WERI-Rb-1 (cell line): ENCODE measurements around the gene FGF12.

ENCODE experiments used
- DNase-seq: peaks from one replicate; pipeline ENCODE4 v3.0.0-alpha.2; 2020
- H3K27ac ChIP-seq: fragments of 250-450 bp; sonication (Bioruptor Pico); 2 replicates; pipeline ENCODE4 v1.5.1; 2020; ENCODE audit warnings: mild to moderate bottlenecking, moderate library complexity
- H3K27me3 ChIP-seq: fragments of 250-450 bp; sonication (Bioruptor Pico); 2 replicates; pipeline ENCODE4 v1.5.1; 2021; ENCODE audit warnings: mild to moderate bottlenecking, low read depth, moderate library complexity; ENCODE audit not compliant: insufficient read depth, severe bottlenecking
- H3K36me3 ChIP-seq: fragments of 250-450 bp; sonication (Bioruptor Pico); 2 replicates; pipeline ENCODE4 v1.5.1; 2020; ENCODE audit warnings: mild to moderate bottlenecking, moderate library complexity
- H3K4me3 ChIP-seq: 2 replicates; pipeline ENCODE4 v1.5.1; 2011; ENCODE audit warnings: low read depth, mild to moderate bottlenecking, control low read depth, low read length
- H3K9me3 ChIP-seq: fragments of 250-450 bp; sonication (Bioruptor Pico); 2 replicates; pipeline ENCODE4 v1.5.1; 2021; ENCODE audit warnings: mild to moderate bottlenecking, moderate library complexity; ENCODE audit not compliant: severe bottlenecking
- CTCF ChIP-seq: IDR thresholded peaks from 2 replicates; pipeline ENCODE4 v1.5.1; 2011; ENCODE audit warnings: low read depth, mild to moderate bottlenecking, control low read depth, inconsistent platforms, low read length

The FGF12 gene

GRCh38 chr3:192351441-192351840, 375.9 kb downstream of the FGF12 start:
- H3K9me3 ChIP-seq, result no peaks in the 10 kb centered on the region
- H3K27me3 ChIP-seq, result no peaks in the 10 kb centered on the region
- no peaks in the 10 kb centered on the region for H3K36me3 ChIP-seq
- no peak overlapping the region for H3K4me3 ChIP-seq
- TF ChIP-seq CTCF, result no peak
- no peak for DNase-seq
- no peak overlapping the region for H3K27ac ChIP-seq

- Histone ChIP-seq H3K27ac (no peak overlapping the region), H3K36me3 (no peaks in the 10 kb centered on the region), H3K9me3 (no peaks in the 10 kb centered on the region), H3K27me3 (no peaks in the 10 kb centered on the region), H3K4me3 (no peak overlapping the region)
- no peak for TF ChIP-seq CTCF
- no peak for DNase-seq
Observed at GRCh38 chr3:192340031-192340430, 387.3 kb downstream of the FGF12 start.

- Histone ChIP-seq H3K27ac (no peak overlapping the region), H3K4me3 (no peak overlapping the region), H3K27me3 (no peaks in the 10 kb centered on the region), H3K9me3 (no peaks in the 10 kb centered on the region), H3K36me3 (no peaks in the 10 kb centered on the region)
- TF ChIP-seq CTCF, result no peak
- DNase-seq, result peak; percentile 12
Observed at GRCh38 chr3:192339214-192339613, 388.1 kb downstream of the FGF12 start.

- H3K27ac ChIP-seq, result no peak overlapping the region
- H3K4me3 ChIP-seq, result no peak overlapping the region
- H3K36me3 ChIP-seq, result no peaks in the 10 kb centered on the region
- TF ChIP-seq CTCF, result no peak
- no peaks in the 10 kb centered on the region for H3K9me3 ChIP-seq
- DNase-seq, result no peak
- no peaks in the 10 kb centered on the region for H3K27me3 ChIP-seq
Observed at GRCh38 chr3:192336286-192336685, 391.1 kb downstream of the FGF12 start.

GRCh38 chr3:192332386-192333291, 394.7 kb downstream of the FGF12 start:
- no peak for TF ChIP-seq CTCF
- Histone ChIP-seq H3K27me3 (no peaks in the 10 kb centered on the region), H3K9me3 (no peaks in the 10 kb centered on the region), H3K27ac (no peak overlapping the region), H3K36me3 (no peaks in the 10 kb centered on the region), H3K4me3 (no peak overlapping the region)
- DNase-seq, result no peak
